Measurements from ENCODE around the gene RABEP1. TPM values are rescaled to one million over a fixed set of nuclear protein-coding genes. Genes with fewer than 3 reads are reported as not detected.

Gene RABEP1
- total and polyA plus RNA-seq, 9 of the 15 experiments (the other 6 are each of a cell fraction or from before 2014, with no cell fraction given): 8.2 to 38.9 (median 30.3) TPM

- Histone ChIP-seq H3K9ac (ENCODE audit: insufficient read depth in 1 of 2, low read depth in 2 of 2, low read length in 2 of 2) (no peak overlapping the region), H3K79me2 (ENCODE audit: control insufficient read depth, insufficient read depth, low read length) (no peaks in the 10 kb centered on the region), H3K4me1 (replicated peaks in 1 of 2; ENCODE audit: control insufficient read depth in 2 of 2, insufficient read depth in 2 of 2, low read length in 2 of 2) (peaks cover 0 to 2% of the 10 kb centered on the region in 2 experiments; a peak in 2 of 5 replicates), H4K20me1 (replicated peaks; ENCODE audit: control insufficient read depth, insufficient read depth, low read length) (no peaks in the 10 kb centered on the region), H3K4me2 (ENCODE audit: insufficient read depth, low read length) (no peak overlapping the region), H3K9me3 (replicated peaks; ENCODE audit: control insufficient read depth, insufficient read depth, low read depth, low read length) (no peaks in the 10 kb centered on the region), H3K4me3 (no peak overlapping the region), H3K27ac (ENCODE audit: extremely low read depth, low read depth, low read length) (no peak overlapping the region), H3K36me3 (ENCODE audit: control insufficient read depth, insufficient read depth, low read length) (peaks cover 58% of the 10 kb centered on the region; the same call in 2 of the 3 replicates), H3K9me1 (ENCODE audit: control insufficient read depth, insufficient read depth, low read length) (no peaks in the 10 kb centered on the region), H3K27me3 (ENCODE audit: control insufficient read depth in 2 of 2, insufficient read depth in 2 of 2, low read length in 2 of 2) (no peaks in the 10 kb centered on the region), H2AFZ (ENCODE audit: low read depth, low read length) (no peak overlapping the region)
- 79% methylated on average over 4 of the region's 4 CpGs for WGBS (ENCODE audit: insufficient coverage, low coverage, missing lambda C conversion rate)
- POLR2A ChIA-PET: no interaction called here
- CTCF ChIA-PET (ENCODE audit: low intra/inter-chr PET ratio): no interaction called here
- intact Hi-C loops (cut with micrococcal nuclease): no loop called here
- no peak for DNase-seq (ENCODE audit: extremely low read depth in 1 of 4, low spot score in 3 of 4)
- BruUV-seq (replicated peaks): no TSS peak
- ATAC-seq: no peak
- TF ChIP-seq ZNF316 (IDR thresholded peaks at IDR 0.05) (no peak), SOX6 (IDR thresholded peaks at IDR 0.05) (no peak), SUPT5H (IDR thresholded peaks at IDR 0.05) (no peak), ETV1 (tag; conservative IDR thresholded peaks at IDR 0.05; ENCODE audit: low read depth) (no peak), FOXP4 (CRISPR knock-in tag; IDR thresholded peaks at IDR 0.05; ENCODE audit: borderline replicate concordance) (no peak)
- in situ Hi-C loops (cut with MboI): no loop called here
- FAIRE-seq: no peak
These were observed 88.3 kb downstream of the RABEP1 start for GRCh38 chr17:5370411-5370810.

Measured in K562 (cell line).